WTC11 (cell line): ENCODE data around the gene KLHDC1. TPM values are rescaled to one million over a fixed set of nuclear protein-coding genes. Genes with fewer than 3 reads are reported as not detected.

Source experiments
- ATAC-seq: fragments of 200-7000 bp; cut with Tn5 transposase; 2 replicates; pipeline ENCODE4 v1.10.0; 2021; ENCODE audit warnings: mild to moderate bottlenecking, moderate library complexity
- CTCF ChIA-PET: fragments of 300-600 bp; sonication (Branson Sonifier 250); formaldehyde crosslinking; loops from one replicate; lab custom pipeline; 2021; ENCODE audit warnings: antibody characterized with exemption; lab: Charles Lee
- POLR2A ChIA-PET: fragments of 350-600 bp; sonication (Branson Sonifier 250); formaldehyde crosslinking; loops from one replicate; lab custom pipeline; 2021; ENCODE audit warnings: antibody characterized with exemption; lab: Charles Lee
- DNase-seq: peaks from one replicate; pipeline ENCODE4 v3.0.0; 2021; ENCODE audit warnings: low spot score
- H3K27ac Mint-ChIP-seq: 2 replicates; pipeline ENCODE4 v1.8.0; 2021; ENCODE audit warnings: mixed read lengths
- H3K27me3 Mint-ChIP-seq: 2 replicates; pipeline ENCODE4 v1.8.0; 2021; ENCODE audit warnings: low read depth, mild to moderate bottlenecking, moderate library complexity, mixed read lengths
- H3K36me3 Mint-ChIP-seq: 2 replicates; pipeline ENCODE4 v1.8.0; 2021; ENCODE audit warnings: mixed read lengths
- H3K4me1 Mint-ChIP-seq: 2 replicates; pipeline ENCODE4 v1.8.0; 2022; ENCODE audit warnings: mixed read lengths
- H3K4me3 Mint-ChIP-seq: 2 replicates; pipeline ENCODE4 v1.8.0; 2021; ENCODE audit warnings: mild to moderate bottlenecking, moderate library complexity, mixed read lengths
- H3K9me3 Mint-ChIP-seq: 2 replicates; pipeline ENCODE4 v1.8.0; 2021; ENCODE audit warnings: mixed read lengths
- CBFB ChIP-seq: sonication (generic); formaldehyde crosslinking; IDR thresholded peaks from 2 replicates; pipeline ENCODE4 v1.8.1; 2022; ENCODE audit warnings: mild to moderate bottlenecking, low read depth, missing genetic modification reagents
- ELF4 ChIP-seq: sonication (generic); formaldehyde crosslinking; IDR thresholded peaks from 2 replicates; pipeline ENCODE4 v1.8.1; 2022; ENCODE audit warnings: low read depth, mild to moderate bottlenecking, moderate library complexity, missing genetic modification reagents
- FOXK1 ChIP-seq: sonication (generic); formaldehyde crosslinking; IDR thresholded peaks from 2 replicates; pipeline ENCODE4 v1.8.0; 2022; ENCODE audit warnings: mild to moderate bottlenecking, moderate library complexity, missing genetic modification reagents
- HMGA2 ChIP-seq: fragments of 250-450 bp; sonication (Bioruptor Pico); IDR thresholded peaks from 2 replicates; pipeline ENCODE4 v1.4.0; 2021; ENCODE audit warnings: mild to moderate bottlenecking, moderate library complexity
- NFYB ChIP-seq: sonication (generic); formaldehyde crosslinking; conservative IDR thresholded peaks from 2 replicates; pipeline ENCODE4 v1.8.0; 2022; ENCODE audit warnings: low read depth, missing genetic modification reagents
- RELA ChIP-seq: sonication (generic); formaldehyde crosslinking; IDR thresholded peaks from 2 replicates; pipeline ENCODE4 v1.8.1; 2022; ENCODE audit warnings: missing genetic modification reagents, mild to moderate bottlenecking, borderline replicate concordance
- RORB ChIP-seq: fragments of 250-450 bp; sonication (Bioruptor Pico); IDR thresholded peaks from 2 replicates; pipeline ENCODE4 v1.9.0; 2021; ENCODE audit warnings: mild to moderate bottlenecking
- SMAD3 ChIP-seq: sonication (generic); formaldehyde crosslinking; IDR thresholded peaks from 2 replicates; pipeline ENCODE4 v1.8.0; 2022; ENCODE audit warnings: missing genetic modification reagents, mild to moderate bottlenecking, borderline replicate concordance
- TCF7 ChIP-seq: sonication (generic); formaldehyde crosslinking; IDR thresholded peaks from 2 replicates; pipeline ENCODE4 v1.8.0; 2022; ENCODE audit warnings: mild to moderate bottlenecking, low read depth, missing genetic modification reagents, moderate library complexity
- ZNF396 ChIP-seq: fragments of 250-450 bp; sonication (Bioruptor Pico); IDR thresholded peaks from 2 replicates; pipeline ENCODE4 v1.8.0; 2021; ENCODE audit warnings: mild to moderate bottlenecking, moderate library complexity, borderline replicate concordance
- total RNA-seq: library from RNA; stranded (reverse); gene quantifications from 3 replicates; pipeline ENCODE4 v1.2.3, GENCODE V29; 2021
- TF ChIP-seq, protein P1 (sequence below): sonication (generic); formaldehyde crosslinking; IDR thresholded peaks from 2 replicates; pipeline ENCODE4 v1.8.0; 2023; ENCODE audit warnings: missing genetic modification reagents
- TF ChIP-seq, protein P2 (sequence below): sonication (generic); formaldehyde crosslinking; IDR thresholded peaks from 2 replicates; pipeline ENCODE4 v1.8.1; 2022; ENCODE audit warnings: missing genetic modification reagents, borderline replicate concordance
- TF ChIP-seq, protein P3 (sequence below): sonication (generic); formaldehyde crosslinking; IDR thresholded peaks from 2 replicates; pipeline ENCODE4 v1.8.0; 2022; ENCODE audit warnings: mild to moderate bottlenecking, missing genetic modification reagents
- TF ChIP-seq, protein P4 (sequence below): sonication (generic); formaldehyde crosslinking; conservative IDR thresholded peaks from 2 replicates; pipeline ENCODE4 v1.8.1; 2022; ENCODE audit warnings: mild to moderate bottlenecking, missing genetic modification reagents
- TF ChIP-seq, protein P5 (sequence below): sonication (generic); formaldehyde crosslinking; IDR thresholded peaks from 2 replicates; pipeline ENCODE4 v1.8.1; 2023; ENCODE audit warnings: mild to moderate bottlenecking, missing genetic modification reagents, moderate library complexity
- TF ChIP-seq, protein P6 (sequence below): sonication (generic); formaldehyde crosslinking; IDR thresholded peaks from 2 replicates; pipeline ENCODE4 v1.8.0; 2023; ENCODE audit warnings: mild to moderate bottlenecking, missing genetic modification reagents
- TF ChIP-seq, protein P7 (sequence below): sonication (generic); formaldehyde crosslinking; IDR thresholded peaks from 2 replicates; pipeline ENCODE4 v1.8.0; 2022; ENCODE audit warnings: mild to moderate bottlenecking, missing genetic modification reagents
- TF ChIP-seq, protein P8 (sequence below): fragments of 250-450 bp; sonication (Bioruptor Pico); IDR thresholded peaks from 2 replicates; pipeline ENCODE4 v1.9.0; 2021; ENCODE audit warnings: moderate library complexity, mild to moderate bottlenecking, inconsistent platforms, borderline replicate concordance
- TF ChIP-seq, protein P9 (sequence below): sonication (generic); formaldehyde crosslinking; IDR thresholded peaks from 2 replicates; pipeline ENCODE4 v1.8.1; 2022; ENCODE audit warnings: mild to moderate bottlenecking, moderate library complexity, missing genetic modification reagents
- TF ChIP-seq, protein P10 (sequence below): sonication (generic); formaldehyde crosslinking; IDR thresholded peaks from 2 replicates; pipeline ENCODE4 v1.8.1; 2022; ENCODE audit warnings: mild to moderate bottlenecking, missing genetic modification reagents, moderate library complexity, borderline replicate concordance
- TF ChIP-seq, protein P11 (sequence below): sonication (generic); formaldehyde crosslinking; IDR thresholded peaks from 2 replicates; pipeline ENCODE4 v1.8.1; 2023; ENCODE audit warnings: mild to moderate bottlenecking, missing genetic modification reagents, moderate library complexity

The KLHDC1 gene
- total RNA-seq, 1 experiment from 2014 or later = not detected

DNA sequence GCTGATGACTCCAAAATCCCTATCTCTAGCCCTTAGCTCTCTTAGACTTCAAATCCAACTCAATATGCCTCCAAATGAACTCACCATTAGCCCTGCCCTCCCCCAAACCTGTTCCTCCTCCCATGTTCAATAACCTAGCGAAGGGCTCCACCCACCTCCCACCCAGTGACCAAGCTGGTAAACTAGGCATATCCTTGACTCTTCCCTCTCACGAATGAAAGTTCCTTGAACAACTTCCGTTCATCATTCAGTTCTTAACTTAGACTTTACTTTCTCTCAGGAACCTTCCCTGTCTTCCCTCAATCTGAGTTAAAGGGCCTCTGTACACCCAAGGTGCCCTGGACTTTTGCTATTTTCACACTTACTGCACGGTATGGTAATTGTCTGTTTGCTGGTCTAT lies 1.9 kb upstream of the KLHDC1 start:
- TF ChIP-seq, protein P1, sequence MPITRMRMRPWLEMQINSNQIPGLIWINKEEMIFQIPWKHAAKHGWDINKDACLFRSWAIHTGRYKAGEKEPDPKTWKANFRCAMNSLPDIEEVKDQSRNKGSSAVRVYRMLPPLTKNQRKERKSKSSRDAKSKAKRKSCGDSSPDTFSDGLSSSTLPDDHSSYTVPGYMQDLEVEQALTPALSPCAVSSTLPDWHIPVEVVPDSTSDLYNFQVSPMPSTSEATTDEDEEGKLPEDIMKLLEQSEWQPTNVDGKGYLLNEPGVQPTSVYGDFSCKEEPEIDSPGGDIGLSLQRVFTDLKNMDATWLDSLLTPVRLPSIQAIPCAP (CRISPR knock-in tag) = no peak
- no peak for TF ChIP-seq HMGA2 (CRISPR knock-in tag)
- TF ChIP-seq, protein P2, sequence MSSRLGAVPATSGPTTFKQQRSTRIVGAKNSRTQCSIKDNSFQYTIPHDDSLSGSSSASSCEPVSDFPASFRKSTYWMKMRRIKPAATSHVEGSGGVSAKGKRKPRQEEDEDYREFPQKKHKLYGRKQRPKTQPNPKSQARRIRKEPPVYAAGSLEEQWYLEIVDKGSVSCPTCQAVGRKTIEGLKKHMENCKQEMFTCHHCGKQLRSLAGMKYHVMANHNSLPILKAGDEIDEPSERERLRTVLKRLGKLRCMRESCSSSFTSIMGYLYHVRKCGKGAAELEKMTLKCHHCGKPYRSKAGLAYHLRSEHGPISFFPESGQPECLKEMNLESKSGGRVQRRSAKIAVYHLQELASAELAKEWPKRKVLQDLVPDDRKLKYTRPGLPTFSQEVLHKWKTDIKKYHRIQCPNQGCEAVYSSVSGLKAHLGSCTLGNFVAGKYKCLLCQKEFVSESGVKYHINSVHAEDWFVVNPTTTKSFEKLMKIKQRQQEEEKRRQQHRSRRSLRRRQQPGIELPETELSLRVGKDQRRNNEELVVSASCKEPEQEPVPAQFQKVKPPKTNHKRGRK = no peak
- TF ChIP-seq, protein P3, sequence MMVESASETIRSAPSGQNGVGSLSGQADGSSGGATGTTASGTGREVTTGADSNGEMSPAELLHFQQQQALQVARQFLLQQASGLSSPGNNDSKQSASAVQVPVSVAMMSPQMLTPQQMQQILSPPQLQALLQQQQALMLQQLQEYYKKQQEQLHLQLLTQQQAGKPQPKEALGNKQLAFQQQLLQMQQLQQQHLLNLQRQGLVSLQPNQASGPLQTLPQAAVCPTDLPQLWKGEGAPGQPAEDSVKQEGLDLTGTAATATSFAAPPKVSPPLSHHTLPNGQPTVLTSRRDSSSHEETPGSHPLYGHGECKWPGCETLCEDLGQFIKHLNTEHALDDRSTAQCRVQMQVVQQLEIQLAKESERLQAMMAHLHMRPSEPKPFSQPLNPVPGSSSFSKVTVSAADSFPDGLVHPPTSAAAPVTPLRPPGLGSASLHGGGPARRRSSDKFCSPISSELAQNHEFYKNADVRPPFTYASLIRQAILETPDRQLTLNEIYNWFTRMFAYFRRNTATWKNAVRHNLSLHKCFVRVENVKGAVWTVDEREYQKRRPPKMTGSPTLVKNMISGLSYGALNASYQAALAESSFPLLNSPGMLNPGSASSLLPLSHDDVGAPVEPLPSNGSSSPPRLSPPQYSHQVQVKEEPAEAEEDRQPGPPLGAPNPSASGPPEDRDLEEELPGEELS (CRISPR knock-in tag) = no peak
- TF ChIP-seq CBFB = no peak
- no peak for TF ChIP-seq ZNF396 (CRISPR knock-in tag)
- no peak for TF ChIP-seq TCF7 (CRISPR knock-in tag)
- no peak for TF ChIP-seq RELA
- TF ChIP-seq FOXK1 = no peak
- TF ChIP-seq, protein P4, sequence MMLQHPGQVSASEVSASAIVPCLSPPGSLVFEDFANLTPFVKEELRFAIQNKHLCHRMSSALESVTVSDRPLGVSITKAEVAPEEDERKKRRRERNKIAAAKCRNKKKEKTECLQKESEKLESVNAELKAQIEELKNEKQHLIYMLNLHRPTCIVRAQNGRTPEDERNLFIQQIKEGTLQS (CRISPR knock-in tag) = no peak
- TF ChIP-seq ELF4 (CRISPR knock-in tag) = no peak
- TF ChIP-seq NFYB (CRISPR knock-in tag) = no peak
- TF ChIP-seq RORB (CRISPR knock-in tag) = no peak
- TF ChIP-seq, protein P5, sequence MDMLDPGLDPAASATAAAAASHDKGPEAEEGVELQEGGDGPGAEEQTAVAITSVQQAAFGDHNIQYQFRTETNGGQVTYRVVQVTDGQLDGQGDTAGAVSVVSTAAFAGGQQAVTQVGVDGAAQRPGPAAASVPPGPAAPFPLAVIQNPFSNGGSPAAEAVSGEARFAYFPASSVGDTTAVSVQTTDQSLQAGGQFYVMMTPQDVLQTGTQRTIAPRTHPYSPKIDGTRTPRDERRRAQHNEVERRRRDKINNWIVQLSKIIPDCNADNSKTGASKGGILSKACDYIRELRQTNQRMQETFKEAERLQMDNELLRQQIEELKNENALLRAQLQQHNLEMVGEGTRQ = no peak
- TF ChIP-seq, protein P6, sequence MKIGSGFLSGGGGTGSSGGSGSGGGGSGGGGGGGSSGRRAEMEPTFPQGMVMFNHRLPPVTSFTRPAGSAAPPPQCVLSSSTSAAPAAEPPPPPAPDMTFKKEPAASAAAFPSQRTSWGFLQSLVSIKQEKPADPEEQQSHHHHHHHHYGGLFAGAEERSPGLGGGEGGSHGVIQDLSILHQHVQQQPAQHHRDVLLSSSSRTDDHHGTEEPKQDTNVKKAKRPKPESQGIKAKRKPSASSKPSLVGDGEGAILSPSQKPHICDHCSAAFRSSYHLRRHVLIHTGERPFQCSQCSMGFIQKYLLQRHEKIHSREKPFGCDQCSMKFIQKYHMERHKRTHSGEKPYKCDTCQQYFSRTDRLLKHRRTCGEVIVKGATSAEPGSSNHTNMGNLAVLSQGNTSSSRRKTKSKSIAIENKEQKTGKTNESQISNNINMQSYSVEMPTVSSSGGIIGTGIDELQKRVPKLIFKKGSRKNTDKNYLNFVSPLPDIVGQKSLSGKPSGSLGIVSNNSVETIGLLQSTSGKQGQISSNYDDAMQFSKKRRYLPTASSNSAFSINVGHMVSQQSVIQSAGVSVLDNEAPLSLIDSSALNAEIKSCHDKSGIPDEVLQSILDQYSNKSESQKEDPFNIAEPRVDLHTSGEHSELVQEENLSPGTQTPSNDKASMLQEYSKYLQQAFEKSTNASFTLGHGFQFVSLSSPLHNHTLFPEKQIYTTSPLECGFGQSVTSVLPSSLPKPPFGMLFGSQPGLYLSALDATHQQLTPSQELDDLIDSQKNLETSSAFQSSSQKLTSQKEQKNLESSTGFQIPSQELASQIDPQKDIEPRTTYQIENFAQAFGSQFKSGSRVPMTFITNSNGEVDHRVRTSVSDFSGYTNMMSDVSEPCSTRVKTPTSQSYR = no peak
- H3K27me3 Mint-ChIP-seq = peaks cover 50% of the 10 kb centered on the region
- ChIA-PET CTCF (interaction anchor here (0.6 to 1.6 kb wide), 2 partner anchors 57 to 71 kb away, joined by 3 to 5 read pairs; partner anchors contain the start of gene RPL36AL), POLR2A (no interaction called here)
- H3K27ac Mint-ChIP-seq = no peak overlapping the region
- peak overlapping the region; percentile 70 for H3K4me3 Mint-ChIP-seq
- ATAC-seq (no peak), DNase-seq (no peak)
- no peaks in the 10 kb centered on the region for H3K9me3 Mint-ChIP-seq
- H3K36me3 Mint-ChIP-seq = no peaks in the 10 kb centered on the region
- peaks cover 32% of the 10 kb centered on the region for H3K4me1 Mint-ChIP-seq

DNA sequence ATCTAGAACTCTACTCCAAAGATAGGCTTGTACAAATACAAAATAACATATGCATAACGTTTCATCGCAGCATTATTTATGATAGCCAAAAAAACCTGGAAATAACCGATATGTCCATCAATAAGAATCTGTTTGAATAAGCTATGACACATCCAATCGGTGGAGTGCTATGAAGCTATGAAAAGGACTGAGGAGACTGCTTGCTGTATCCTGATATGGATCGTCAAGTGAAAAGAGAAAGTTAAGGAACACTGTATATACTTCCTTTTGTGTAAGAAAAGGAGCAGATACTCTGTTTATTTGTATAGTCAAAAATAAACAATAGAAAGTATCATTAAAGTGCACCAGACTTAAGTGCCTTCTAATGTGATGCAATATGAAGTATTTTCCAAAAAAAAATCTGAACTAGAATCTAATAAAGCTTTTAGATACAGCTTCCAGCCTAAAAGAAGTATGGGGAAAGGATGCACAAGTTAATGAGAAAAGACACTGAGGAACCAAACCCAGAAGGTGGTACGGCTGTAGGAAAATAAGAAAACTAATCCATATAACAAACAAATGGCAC lies 645 bp upstream of the KLHDC1 start:
- no peak overlapping the region for H3K27ac Mint-ChIP-seq
- ChIA-PET POLR2A (interaction anchor here (0.5 to 1.4 kb wide), 3 partner anchors 58 to 956 kb away, joined by 3 to 4 read pairs (median 3); partner anchors contain the start of genes MGAT2 and RPL36AL), CTCF (interaction anchor here (1.0 to 1.9 kb wide), 3 partner anchors 58 to 170 kb away, joined by 3 to 5 read pairs (median 4); partner anchors contain the start of gene NEMF)
- no peaks in the 10 kb centered on the region for H3K9me3 Mint-ChIP-seq
- H3K4me3 Mint-ChIP-seq = peak overlapping the region; percentile 70
- H3K4me1 Mint-ChIP-seq = peaks cover 27% of the 10 kb centered on the region
- TF ChIP-seq, protein P7, sequence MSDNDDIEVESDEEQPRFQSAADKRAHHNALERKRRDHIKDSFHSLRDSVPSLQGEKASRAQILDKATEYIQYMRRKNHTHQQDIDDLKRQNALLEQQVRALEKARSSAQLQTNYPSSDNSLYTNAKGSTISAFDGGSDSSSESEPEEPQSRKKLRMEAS (CRISPR knock-in tag) = no peak
- TF ChIP-seq, protein P8, sequence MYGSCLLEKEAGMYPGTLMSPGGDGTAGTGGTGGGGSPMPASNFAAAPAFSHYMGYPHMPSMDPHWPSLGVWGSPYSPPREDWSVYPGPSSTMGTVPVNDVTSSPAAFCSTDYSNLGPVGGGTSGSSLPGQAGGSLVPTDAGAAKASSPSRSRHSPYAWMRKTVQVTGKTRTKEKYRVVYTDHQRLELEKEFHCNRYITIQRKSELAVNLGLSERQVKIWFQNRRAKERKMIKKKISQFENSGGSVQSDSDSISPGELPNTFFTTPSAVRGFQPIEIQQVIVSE (CRISPR knock-in tag) = no peak
- TF ChIP-seq, protein P9, sequence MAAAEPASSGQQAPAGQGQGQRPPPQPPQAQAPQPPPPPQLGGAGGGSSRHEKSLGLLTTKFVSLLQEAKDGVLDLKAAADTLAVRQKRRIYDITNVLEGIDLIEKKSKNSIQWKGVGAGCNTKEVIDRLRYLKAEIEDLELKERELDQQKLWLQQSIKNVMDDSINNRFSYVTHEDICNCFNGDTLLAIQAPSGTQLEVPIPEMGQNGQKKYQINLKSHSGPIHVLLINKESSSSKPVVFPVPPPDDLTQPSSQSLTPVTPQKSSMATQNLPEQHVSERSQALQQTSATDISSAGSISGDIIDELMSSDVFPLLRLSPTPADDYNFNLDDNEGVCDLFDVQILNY (CRISPR knock-in tag) = no peak
- TF ChIP-seq, protein P10, sequence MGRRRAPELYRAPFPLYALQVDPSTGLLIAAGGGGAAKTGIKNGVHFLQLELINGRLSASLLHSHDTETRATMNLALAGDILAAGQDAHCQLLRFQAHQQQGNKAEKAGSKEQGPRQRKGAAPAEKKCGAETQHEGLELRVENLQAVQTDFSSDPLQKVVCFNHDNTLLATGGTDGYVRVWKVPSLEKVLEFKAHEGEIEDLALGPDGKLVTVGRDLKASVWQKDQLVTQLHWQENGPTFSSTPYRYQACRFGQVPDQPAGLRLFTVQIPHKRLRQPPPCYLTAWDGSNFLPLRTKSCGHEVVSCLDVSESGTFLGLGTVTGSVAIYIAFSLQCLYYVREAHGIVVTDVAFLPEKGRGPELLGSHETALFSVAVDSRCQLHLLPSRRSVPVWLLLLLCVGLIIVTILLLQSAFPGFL (CRISPR knock-in tag) = no peak
- TF ChIP-seq, protein P11, sequence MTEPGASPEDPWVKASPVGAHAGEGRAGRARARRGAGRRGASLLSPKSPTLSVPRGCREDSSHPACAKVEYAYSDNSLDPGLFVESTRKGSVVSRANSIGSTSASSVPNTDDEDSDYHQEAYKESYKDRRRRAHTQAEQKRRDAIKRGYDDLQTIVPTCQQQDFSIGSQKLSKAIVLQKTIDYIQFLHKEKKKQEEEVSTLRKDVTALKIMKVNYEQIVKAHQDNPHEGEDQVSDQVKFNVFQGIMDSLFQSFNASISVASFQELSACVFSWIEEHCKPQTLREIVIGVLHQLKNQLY (CRISPR knock-in tag) = no peak
- no peak for TF ChIP-seq SMAD3 (CRISPR knock-in tag)
- H3K27me3 Mint-ChIP-seq = peaks cover 50% of the 10 kb centered on the region
- no peaks in the 10 kb centered on the region for H3K36me3 Mint-ChIP-seq
- DNase-seq (no peak), ATAC-seq (no peak)
